Psoas muscle (tissue), 8 donors: ENCODE data around the gene ZBTB49. TPM values are rescaled to one million over a fixed set of nuclear protein-coding genes. Genes with fewer than 3 reads are reported as not detected.
A peak's percentile ranks its signal among the peaks of the same experiment; 100 is the strongest.

Experiments used
- ATAC-seq, 4 donors: fragments of 200-7000 bp; cut with Tn5 transposase; one replicate each; pipeline ENCODE4 v1.9.1; 2020; ENCODE audit warnings: moderate library complexity in 3 of 4, mild to moderate bottlenecking in 2 of 4
- DNase-seq, 2 donors: peaks; one replicate each; pipeline ENCODE4 v3.0.0-alpha.2; 2020
- H3K27ac ChIP-seq: fragments of 200-600 bp; one replicate; pipeline ENCODE4 v1.8.0; 2022
- H3K27me3 ChIP-seq, 3 donors: fragments of 200-600 bp in 1 of 3; one replicate each; pipeline versions ENCODE4 v1.6.1 to v1.8.0; 2013 to 2022; ENCODE audit warnings: low read length in 2 of 3, mild to moderate bottlenecking in 2 of 3, moderate library complexity in 1 of 3; ENCODE audit not compliant: insufficient read depth in 3 of 3
- H3K36me3 ChIP-seq, 2 donors: fragments of 200-600 bp in 1 of 2; one replicate each; pipeline versions ENCODE4 v1.6.1 to v1.8.0; 2013 to 2022; ENCODE audit warnings: low read depth in 1 of 2, mild to moderate bottlenecking in 1 of 2, moderate library complexity in 1 of 2; ENCODE audit not compliant: insufficient read depth in 1 of 2
- H3K4me1 ChIP-seq: fragments of 200-600 bp; one replicate; pipeline ENCODE4 v1.8.0; 2022
- H3K4me3 ChIP-seq: fragments of 200-600 bp; one replicate; pipeline ENCODE4 v1.8.0; 2022; ENCODE audit warnings: mild to moderate bottlenecking
- H3K9me3 ChIP-seq: fragments of 200-600 bp; one replicate; pipeline ENCODE4 v1.8.0; 2022
- CTCF ChIP-seq: fragments of 200-600 bp; IDR thresholded peaks from one replicate; pipeline ENCODE4 v1.8.0; 2022; ENCODE audit warnings: antibody characterized with exemption
- WGBS, 3 donors: extraction: QIAGEN DNeasy Blood & Tissue Kit; methylation state at CpG; one replicate each; pipeline versions ENCODE4 v1.1.6 to v1.1.7; 2013; 5-methylcytosine and 5-hydroxymethylcytosine counted together
- intact Hi-C, 2 donors: fragments of 100-400 bp; cut with DNase I; formaldehyde crosslinking; loops; one replicate each; pipeline versions ENCODE4 v1.11.0 to v1.14.2; 2022
- polyA plus RNA-seq, 3 donors: library from polyadenylated mRNA; stranded (reverse); fragments of 200-250 nt; gene quantifications; one replicate each; pipeline ENCODE4 v1.2.3, GENCODE V29; 2013
- total RNA-seq, 4 donors: library from RNA; stranded (reverse); fragmentation: NEBNext Ultra II Directional in 2 of 4; extraction: Animal tissue kit (Norgen Biotek cat#: 25700) in 2 of 4; gene quantifications; one replicate each; pipeline versions ENCODE4 v1.2.1 to v1.2.4, GENCODE V29; 2021 to 2023
- donor health status: healthy with polysubstance abuse.
- donor health status: DM: no; HTN: no; CAD: no; lungs with moderate emphysema.
- donor health status: Bipolar disorder and iron deficiency.
- donor health status: healthy.
- donor health status: DM: yes; HTN: yes; CAD: no.
- donor health status: DM: no; HTN: no; CAD: no.
- donor health status: DM: no; HTN: no; CAD: no.
- donor health status: DM: yes; HTN: yes; CAD: no.

ZBTB49 gene
- total and polyA plus RNA-seq, 7 donors = 2.5 to 7.0 (median 4.2) TPM

GRCh38 chr4:4293279-4293678 lies 3.2 kb downstream of the ZBTB49 start:
- intact Hi-C loops = no loop called here
- no peaks in the 10 kb centered on the region for H3K9me3 ChIP-seq
- H3K27me3 ChIP-seq = no peaks in the 10 kb centered on the region
- WGBS, 3 donors = 54 to 70% (median 63%) methylated on average over 3 of the region's 3 CpGs
- H3K4me1 ChIP-seq = peaks cover 39% of the 10 kb centered on the region
- peaks cover 0 to 5% of the 10 kb centered on the region in 2 donors for H3K36me3 ChIP-seq
- no peak for TF ChIP-seq CTCF
- ATAC-seq (peak; percentile 50 to 65 (median 56)), DNase-seq (no peak)
- H3K27ac ChIP-seq = peak overlapping the region; percentile 67
- H3K4me3 ChIP-seq = no peak overlapping the region

- Histone ChIP-seq H3K4me3 (no peak overlapping the region), H3K27me3 (no peaks in the 10 kb centered on the region), H3K9me3 (no peaks in the 10 kb centered on the region), H3K4me1 (peaks cover 26% of the 10 kb centered on the region), H3K27ac (no peak overlapping the region), H3K36me3 (peaks cover 0 to 31% of the 10 kb centered on the region in 2 donors)
- 93 to 97% (median 94%) methylated on average over 5 of the region's 5 CpGs for WGBS, 3 donors
- ATAC-seq = no peak
- DNase-seq = no peak
- intact Hi-C loops = no loop called here
- no peak for TF ChIP-seq CTCF
These were observed 6.3 kb downstream of the ZBTB49 start for GRCh38 chr4:4296283-4296846.

- TF ChIP-seq CTCF = no peak
- Histone ChIP-seq H3K36me3 (peaks cover 0 to 52% of the 10 kb centered on the region in 2 donors), H3K4me1 (peaks cover 9% of the 10 kb centered on the region), H3K27me3 (no peaks in the 10 kb centered on the region), H3K4me3 (no peak overlapping the region), H3K9me3 (no peaks in the 10 kb centered on the region), H3K27ac (no peak overlapping the region)
- 89 to 97% (median 91%) methylated on average over 3 of the region's 3 CpGs for WGBS, 3 donors
- intact Hi-C loops = no loop called here
- no peak for DNase-seq
- ATAC-seq = no peak
These were observed 9.0 kb downstream of the ZBTB49 start for GRCh38 chr4:4299006-4299405.

GRCh38 chr4:4302001-4302400 lies 11.9 kb downstream of the ZBTB49 start:
- H3K36me3 ChIP-seq = peaks cover 0 to 82% of the 10 kb centered on the region in 2 donors
- intact Hi-C loops = no loop called here
- no peak for TF ChIP-seq CTCF
- 86 to 93% (median 89%) methylated on average over 5 of the region's 5 CpGs for WGBS, 3 donors
- H3K27me3 ChIP-seq = no peaks in the 10 kb centered on the region
- H3K4me3 ChIP-seq = no peak overlapping the region
- H3K27ac ChIP-seq = no peak overlapping the region
- DNase-seq (no peak), ATAC-seq (peak in 1 of 4 donors; percentile 39)
- H3K9me3 ChIP-seq = no peaks in the 10 kb centered on the region
- H3K4me1 ChIP-seq = no peaks in the 10 kb centered on the region

GRCh38 chr4:4302416-4302815 lies 12.4 kb downstream of the ZBTB49 start:
- intact Hi-C loops = no loop called here
- no peak overlapping the region for H3K27ac ChIP-seq
- H3K4me3 ChIP-seq = no peak overlapping the region
- ATAC-seq = peak in 1 of 4 donors; percentile 73
- no peaks in the 10 kb centered on the region for H3K9me3 ChIP-seq
- H3K36me3 ChIP-seq = peaks cover 0 to 84% of the 10 kb centered on the region in 2 donors
- 62 to 67% (median 63%) methylated on average over 6 of the region's 6 CpGs for WGBS, 3 donors
- TF ChIP-seq CTCF = no peak
- DNase-seq = no peak
- no peaks in the 10 kb centered on the region for H3K27me3 ChIP-seq
- no peaks in the 10 kb centered on the region for H3K4me1 ChIP-seq
